IPS-NIHi11 (cell line): ENCODE measurements around the gene ANAPC1.
"Not testable (repeated sequence)": the region's sequence is repeated elsewhere in the genome, so short reads cannot be mapped to it uniquely, and the experiment has no call there.

Experiments used
- DNase-seq: peaks from one replicate; pipeline ENCODE4 v3.0.0; 2012; ENCODE audit warnings: mixed read lengths, low spot score

The ANAPC1 gene

DNA sequence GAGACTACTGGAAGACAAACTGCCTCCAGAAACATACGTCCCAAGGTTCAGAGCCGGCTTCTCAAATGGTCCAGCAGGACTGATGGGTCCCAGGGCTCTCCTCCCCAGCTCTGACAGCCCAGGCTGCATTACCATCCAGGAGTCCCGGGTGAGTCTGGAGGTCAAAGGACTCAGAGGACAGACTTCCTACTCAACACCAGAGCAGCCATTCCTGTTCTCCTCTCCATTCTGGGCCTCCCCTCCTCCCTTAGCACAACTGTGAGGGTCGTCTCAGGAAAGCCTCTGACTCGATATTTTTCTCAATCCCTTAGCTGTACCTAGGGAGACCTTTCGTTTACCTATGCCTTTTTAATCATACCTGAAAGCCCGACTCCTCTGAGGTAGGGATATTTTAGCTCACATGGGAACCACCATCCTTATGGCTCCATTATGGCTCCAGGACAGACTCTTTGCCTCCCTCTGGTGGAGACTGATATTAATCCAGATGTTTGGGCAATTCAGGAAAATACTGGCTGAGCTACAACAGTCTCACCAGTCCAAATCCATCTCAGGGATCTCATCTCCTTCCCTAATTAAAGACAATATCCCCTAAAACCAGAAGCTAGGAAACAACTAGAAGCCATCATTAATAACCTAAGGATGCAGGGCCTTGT, 70.9 kb downstream of the ANAPC1 start:
- not testable (repeated sequence) for DNase-seq

DNA sequence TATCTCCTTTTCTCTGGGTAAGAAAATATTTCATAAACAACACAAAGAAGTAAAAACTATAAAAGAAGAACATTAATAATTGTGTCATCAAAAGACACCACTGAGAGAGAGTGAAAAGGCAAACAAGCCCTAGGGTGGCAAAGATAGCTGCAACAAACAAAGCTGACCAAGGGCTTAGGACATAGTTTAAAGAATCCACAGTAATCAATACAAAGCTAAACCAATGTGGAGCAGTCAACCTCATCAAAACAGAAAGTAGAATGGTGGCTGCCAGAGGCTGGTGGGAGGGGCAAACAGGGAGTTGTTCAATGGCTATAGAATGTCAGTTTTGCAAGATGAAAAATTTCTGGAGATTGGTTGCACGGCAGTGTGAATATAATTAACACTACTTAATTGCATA, 93.4 kb downstream of the ANAPC1 start:
- DNase-seq: not testable (repeated sequence)

DNA sequence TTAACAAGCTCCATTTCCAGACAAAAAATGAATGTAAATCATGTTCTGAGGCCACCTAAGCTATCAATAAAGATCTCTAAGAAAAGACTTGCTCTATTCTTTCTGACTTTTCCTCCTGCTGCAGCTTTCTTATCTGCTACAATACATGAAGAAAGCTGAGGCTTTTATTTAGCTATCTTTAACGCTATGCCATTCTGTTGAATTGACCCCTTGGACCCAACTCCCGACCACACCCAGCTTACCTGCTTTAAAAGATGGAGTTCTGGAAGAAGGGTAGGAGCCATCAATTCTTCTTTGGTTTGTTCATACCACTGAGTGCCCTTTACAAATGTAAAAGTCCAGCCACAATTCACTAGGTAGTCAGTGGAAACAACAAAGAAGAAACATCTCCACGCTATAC, 99.9 kb downstream of the ANAPC1 start:
- DNase-seq: not testable (repeated sequence)

DNA sequence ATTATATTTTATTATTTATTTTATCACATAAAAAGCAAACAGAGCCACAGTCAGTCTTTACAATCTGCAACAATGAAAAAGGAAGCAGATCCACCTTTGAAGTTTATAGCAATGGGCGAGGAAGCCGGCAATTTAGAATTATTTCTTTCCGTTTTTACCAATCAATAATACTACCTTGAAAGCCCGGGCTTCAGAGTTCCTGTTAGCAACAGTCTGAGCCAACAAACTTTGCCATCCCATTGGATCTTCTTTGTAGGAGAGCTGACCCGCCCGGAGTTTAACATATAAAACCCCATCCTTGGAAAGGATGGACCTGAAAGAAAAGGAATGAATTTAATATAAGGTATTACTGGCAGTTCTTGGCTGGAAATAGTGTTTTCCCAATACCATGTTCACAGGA, 101.8 kb downstream of the ANAPC1 start:
- DNase-seq: not testable (repeated sequence)

DNA sequence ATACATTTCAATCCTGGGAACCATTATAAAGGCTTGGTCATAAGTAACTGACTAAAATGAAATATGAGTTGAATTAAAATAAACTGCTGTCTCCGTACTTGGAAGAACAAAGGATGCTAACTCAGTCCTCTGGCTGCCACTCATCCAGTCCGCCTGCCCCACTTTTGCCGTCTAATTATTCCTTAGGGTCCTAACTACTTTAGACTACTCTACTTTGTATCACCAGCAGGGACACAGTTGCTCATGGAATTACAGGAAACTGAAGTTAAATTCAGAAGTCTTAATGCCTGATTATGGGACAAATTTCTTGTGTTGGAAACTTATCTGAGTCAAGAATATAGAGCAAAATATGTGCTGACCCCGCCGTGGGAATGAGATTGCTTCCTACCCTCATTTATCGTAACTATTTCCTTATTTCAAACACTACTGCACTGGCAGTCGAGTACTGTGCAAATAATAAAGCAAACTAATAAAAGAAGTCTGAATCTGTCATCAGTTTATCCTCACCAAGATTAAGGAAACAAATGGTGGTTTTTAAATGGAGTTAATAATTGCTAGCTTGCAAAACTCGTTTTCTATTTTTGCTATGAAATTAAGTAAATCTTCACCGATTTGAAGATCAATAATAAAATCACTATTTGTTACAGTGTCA, 102.4 kb downstream of the ANAPC1 start:
- DNase-seq: not testable (repeated sequence)

DNA sequence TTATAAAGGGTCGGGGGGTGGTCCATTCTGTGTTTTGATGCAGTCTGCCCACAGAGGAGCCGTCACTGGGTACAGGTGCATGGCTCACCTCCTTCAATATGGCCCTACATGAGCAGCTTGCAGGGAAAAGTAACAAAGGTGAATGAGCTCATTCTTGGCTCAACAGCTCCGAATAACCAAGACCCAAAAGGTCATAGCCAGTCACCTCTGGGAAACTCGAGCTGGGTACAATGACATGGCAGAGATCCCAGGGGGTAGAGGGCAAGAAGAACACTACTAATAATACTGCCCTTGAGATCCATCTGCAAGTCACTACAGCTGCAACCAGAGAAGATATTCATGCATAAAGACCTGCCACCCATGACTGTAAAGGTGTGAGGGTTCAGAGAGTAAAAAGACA, 106.8 kb downstream of the ANAPC1 start:
- not testable (repeated sequence) for DNase-seq

- not testable (repeated sequence) for DNase-seq
Observed at GRCh38 chr2:111776296-111776695, 107.7 kb downstream of the ANAPC1 start.

DNA sequence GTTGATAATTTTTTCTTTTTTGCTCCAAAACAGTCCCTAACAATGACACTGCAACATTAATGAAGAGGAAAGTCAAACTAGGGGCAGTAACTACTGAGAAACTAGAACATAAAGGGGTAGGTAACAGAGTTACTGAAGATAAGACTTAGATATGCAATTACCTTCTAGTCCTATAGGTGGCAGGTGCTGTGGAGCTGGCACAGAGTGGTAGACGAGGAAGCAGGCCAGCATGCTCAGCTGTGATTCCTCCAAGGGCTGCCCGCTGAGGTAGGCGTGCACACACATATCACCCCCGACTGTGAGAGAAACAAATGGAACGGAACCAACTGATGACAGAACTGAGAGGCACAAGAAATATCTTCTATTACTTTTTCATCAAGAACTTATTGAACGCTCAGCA, 111.8 kb downstream of the ANAPC1 start:
- not testable (repeated sequence) for DNase-seq

DNA sequence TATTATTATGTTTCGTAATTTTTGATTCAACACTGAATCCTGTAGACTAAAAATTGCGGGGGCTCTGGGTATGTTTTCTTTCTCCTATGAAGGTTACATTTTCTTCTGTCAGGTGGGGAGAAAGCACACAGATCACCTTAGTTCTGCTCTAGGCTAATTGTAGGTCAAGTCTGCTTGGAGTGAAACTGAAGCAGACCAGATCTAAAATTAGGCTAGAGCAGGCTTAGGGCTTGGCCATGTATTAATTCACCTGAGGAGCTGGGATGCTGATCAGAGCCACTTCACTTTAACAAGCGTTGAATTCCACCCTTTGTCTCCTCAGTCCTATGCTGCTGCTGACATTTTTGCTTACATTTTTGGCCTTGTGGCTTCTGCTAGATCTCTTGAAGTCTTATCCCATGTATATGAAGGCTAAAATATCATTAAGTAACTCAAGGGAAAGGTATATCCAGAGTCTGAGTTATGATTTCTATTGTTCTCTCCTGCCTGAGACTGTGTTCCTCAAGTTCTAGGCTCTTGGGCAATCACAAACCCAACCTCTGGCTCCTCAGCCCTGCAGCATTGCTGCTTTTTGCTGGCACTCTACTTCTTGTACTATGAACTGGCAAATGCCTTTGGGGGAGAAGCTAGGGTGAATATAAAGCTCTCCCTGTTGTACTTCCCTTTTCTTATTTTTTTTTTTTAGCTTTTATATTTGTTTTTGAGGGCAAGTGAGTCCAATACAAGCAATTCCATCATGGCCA, 112.9 kb downstream of the ANAPC1 start:
- not testable (repeated sequence) for DNase-seq

DNA sequence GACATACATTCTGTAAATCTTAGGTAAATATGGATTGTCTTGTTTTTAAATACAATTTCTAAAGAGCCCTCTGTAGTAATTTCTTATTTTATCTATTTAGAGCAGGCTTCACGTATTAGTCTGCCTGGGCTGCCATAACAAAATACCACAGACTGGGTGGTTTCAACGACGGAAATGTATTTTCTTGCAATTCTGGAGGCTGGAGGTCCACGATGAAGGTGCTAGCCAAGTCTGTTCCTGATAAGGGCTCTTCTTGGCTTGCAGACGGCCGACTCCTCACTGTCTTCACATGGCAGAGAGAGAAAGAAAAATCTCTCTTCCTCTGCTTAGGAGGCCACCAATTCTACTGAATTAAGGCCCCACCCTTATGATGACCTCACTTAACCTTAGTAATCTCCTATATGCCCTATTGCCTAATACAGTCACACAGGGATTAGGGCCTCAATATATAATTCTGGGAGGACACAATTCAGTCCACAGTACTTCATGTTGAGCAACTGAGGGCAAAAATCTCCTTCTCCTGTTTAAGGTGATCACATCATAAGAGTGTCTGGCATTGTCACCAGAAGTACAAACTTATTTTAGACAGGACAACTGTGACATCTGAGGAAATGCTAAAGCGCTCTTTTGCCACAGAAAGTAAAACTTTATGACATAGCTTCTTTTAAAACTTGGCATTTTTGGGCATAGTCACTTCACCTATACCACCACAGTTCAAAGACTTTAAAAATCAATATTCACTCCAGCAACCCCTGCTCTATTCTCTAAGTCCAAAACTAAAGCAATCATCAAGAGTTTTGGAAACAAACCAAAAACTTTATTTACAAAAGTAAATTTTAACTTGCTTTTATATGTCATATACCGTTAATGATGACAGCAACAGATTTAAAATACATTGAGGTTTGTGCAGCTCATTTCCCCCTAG, 115.5 kb downstream of the ANAPC1 start:
- DNase-seq: not testable (repeated sequence)

DNA sequence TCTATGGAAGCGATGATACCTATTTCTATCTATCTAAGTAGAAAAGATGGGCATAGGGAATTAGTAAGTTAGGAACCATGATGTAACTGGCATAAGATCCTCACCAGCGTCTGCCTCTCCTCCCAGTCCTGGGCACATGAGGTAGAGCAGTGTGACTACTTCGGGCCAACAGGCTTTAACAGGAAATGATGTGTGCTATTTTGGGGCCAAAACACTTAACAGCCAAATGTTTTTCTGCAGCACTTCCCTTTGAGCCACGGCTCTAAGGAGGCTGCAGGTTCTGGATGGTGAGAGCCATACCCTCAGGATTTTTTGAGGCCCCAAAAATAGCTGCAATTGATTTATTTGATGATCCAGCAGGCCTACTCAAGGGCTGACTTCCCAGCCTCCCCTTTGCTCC, 116.9 kb downstream of the ANAPC1 start:
- DNase-seq: not testable (repeated sequence)

GRCh38 chr2:111766295-111766694, 117.7 kb downstream of the ANAPC1 start:
- not testable (repeated sequence) for DNase-seq

DNA sequence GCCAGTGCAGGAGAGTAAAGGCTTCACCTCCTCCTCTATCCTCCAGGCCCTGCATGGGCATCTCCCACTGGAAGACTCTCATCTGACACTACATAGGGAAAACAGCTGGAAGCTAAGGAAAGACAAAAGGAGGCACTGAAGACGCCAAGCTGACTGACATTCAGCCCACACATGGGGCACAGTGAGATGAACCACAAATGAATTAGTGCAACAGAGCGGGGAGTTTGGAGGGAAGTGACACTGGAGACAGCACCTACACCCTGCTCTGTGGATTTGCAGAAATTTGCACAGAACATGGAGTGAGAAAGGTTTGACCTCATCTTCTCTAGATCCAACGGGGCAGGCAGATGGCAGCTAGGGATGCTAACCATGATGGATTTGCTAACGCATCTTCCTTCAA, 119.8 kb downstream of the ANAPC1 start:
- not testable (repeated sequence) for DNase-seq

DNA sequence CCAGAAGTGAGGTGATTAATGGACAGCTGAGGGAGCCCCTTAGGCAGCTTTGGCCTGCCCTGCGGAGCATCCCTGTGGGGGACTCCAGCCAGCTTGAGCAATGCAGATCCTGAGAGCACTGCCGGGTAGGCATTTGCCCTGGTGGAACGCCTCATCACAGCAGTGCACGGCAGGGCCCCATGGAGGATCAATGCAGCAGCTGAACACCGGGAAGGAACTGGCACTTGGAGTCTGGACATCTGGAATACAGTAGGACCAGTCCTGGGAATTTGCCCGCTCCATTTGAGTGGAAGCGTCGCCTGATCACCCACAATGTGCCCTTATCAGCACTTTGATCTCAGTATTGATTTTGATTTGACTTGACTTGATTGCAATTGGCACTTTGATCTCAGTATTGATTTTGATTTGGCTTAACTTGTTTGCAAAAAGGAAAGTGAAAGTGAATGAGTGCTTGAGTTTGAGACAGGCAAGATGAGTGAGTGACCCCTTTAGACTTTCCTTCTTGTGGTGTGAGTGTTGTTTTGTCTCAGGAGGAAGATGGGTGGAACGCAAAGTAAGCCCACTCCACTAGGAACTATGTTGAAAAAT, 123.2 kb downstream of the ANAPC1 start:
- DNase-seq: not testable (repeated sequence)

GRCh38 chr2:111752533-111752932, 131.5 kb downstream of the ANAPC1 start:
- not testable (repeated sequence) for DNase-seq

GRCh38 chr2:111750641-111751040, 133.4 kb downstream of the ANAPC1 start:
- DNase-seq: not testable (repeated sequence)

DNA sequence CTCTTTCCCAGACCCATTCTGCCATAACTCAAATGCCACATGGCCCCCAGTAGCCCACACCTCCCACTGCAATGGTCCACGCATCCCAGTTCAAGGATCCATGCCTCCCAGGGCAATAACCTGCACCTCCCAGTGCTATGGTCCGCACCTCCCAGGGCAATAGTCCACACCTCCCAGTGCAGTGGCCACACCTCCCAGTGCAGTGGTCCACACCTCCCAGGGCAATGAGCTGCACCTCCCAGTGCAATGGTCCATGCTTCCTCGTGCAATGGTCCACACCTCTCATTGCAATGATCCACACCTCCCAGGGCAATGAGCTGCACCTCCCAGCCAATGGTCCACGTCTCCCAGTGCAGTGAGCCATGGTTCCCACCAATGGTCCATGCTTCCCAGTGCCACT, 135.6 kb downstream of the ANAPC1 start:
- not testable (repeated sequence) for DNase-seq

DNA sequence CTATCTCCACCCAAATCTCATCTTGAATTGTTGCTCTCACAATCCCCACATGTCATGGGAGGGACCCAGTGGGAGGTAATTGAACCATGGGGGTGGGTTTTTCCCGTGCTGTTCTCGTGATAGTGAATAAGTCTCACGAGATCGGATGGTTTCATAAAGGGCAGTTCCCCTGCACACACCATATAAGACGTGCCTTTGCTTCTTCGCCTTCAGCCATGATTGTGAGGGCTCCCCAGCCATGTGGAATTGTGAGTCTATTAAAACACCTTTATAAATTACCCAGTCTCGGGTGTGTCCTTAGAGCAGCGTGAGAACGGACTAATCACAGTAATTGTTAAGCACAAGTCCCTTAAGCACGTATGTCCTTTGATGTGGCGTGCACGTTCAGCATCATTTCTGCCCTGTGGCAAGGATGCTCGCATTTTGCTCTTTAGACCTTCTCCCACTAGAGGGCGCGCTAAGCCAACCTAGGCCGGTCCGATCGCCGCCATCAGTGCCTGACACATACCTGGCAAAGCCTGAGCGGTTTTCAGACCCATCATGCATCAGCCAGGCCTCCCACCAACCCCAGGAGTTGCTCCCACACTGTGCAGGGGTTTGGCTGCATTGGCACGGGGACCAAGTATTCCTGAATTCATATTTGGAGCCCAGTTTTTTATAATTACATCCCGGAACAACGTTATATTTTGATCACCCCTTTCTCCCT, 136.4 kb downstream of the ANAPC1 start:
- DNase-seq: not testable (repeated sequence)

DNA sequence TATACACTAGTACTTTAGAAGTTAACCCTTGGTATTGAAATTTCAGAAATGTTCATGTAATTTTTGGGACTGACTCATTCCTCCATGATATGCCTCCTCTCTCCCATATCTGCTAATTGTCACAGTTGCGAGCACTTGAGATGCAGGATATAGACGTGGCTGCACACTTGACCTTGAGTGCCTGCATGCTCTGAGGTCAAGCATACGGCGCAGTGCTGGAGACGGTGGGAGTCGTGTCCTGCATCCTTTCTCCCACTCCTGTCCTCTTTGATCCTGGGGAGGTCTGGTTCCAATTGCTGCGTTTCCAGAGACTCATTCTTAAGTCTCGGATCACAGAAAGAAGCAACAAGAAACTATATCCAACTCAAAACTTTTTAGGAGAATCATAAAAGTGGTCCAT, 139.2 kb downstream of the ANAPC1 start:
- not testable (repeated sequence) for DNase-seq

DNA sequence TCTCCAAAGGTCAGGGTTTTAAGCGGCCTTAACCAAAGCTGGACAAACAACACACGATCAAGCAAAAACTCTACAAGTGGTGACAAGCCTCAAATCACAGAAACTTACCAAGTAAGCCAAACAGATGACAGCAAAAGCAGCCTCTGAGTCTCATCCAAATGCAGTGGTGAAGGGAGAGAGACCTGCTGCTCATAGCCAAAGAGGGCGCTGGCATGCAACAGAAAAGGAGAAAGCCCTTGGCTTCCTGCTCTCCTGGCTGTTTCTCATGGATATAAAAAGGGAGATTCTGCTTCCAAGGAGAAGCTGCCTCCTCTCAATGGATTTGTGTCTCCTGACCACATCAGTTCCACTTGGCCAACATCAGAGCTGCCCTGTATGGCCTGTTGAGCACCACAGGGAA, 142.5 kb downstream of the ANAPC1 start:
- not testable (repeated sequence) for DNase-seq
